Psoas muscle (tissue), 8 donors: ENCODE results near the gene RFPL1. TPM values are rescaled to one million over a fixed set of nuclear protein-coding genes. Genes with fewer than 3 reads are reported as not detected.
"Not testable (repeated sequence)": the region's sequence is repeated elsewhere in the genome, so short reads cannot be mapped to it uniquely, and the experiment has no call there.

Experiments
- ATAC-seq, 4 donors: fragments of 200-7000 bp; cut with Tn5 transposase; one replicate each; pipeline ENCODE4 v1.9.1; 2020; ENCODE audit warnings: moderate library complexity in 3 of 4, mild to moderate bottlenecking in 2 of 4
- DNase-seq, 2 donors: peaks; one replicate each; pipeline ENCODE4 v3.0.0-alpha.2; 2020
- H3K27ac ChIP-seq: fragments of 200-600 bp; one replicate; pipeline ENCODE4 v1.8.0; 2022
- H3K27me3 ChIP-seq, 3 donors: fragments of 200-600 bp in 1 of 3; one replicate each; pipeline versions ENCODE4 v1.6.1 to v1.8.0; 2013 to 2022; ENCODE audit warnings: low read length in 2 of 3, mild to moderate bottlenecking in 2 of 3, moderate library complexity in 1 of 3; ENCODE audit not compliant: insufficient read depth in 3 of 3
- H3K36me3 ChIP-seq, 2 donors: fragments of 200-600 bp in 1 of 2; one replicate each; pipeline versions ENCODE4 v1.6.1 to v1.8.0; 2013 to 2022; ENCODE audit warnings: low read depth in 1 of 2, mild to moderate bottlenecking in 1 of 2, moderate library complexity in 1 of 2; ENCODE audit not compliant: insufficient read depth in 1 of 2
- H3K4me1 ChIP-seq: fragments of 200-600 bp; one replicate; pipeline ENCODE4 v1.8.0; 2022
- H3K4me3 ChIP-seq: fragments of 200-600 bp; one replicate; pipeline ENCODE4 v1.8.0; 2022; ENCODE audit warnings: mild to moderate bottlenecking
- H3K9me3 ChIP-seq: fragments of 200-600 bp; one replicate; pipeline ENCODE4 v1.8.0; 2022
- CTCF ChIP-seq: fragments of 200-600 bp; IDR thresholded peaks from one replicate; pipeline ENCODE4 v1.8.0; 2022; ENCODE audit warnings: antibody characterized with exemption
- WGBS, 3 donors: extraction: QIAGEN DNeasy Blood & Tissue Kit; methylation state at CpG; one replicate each; pipeline versions ENCODE4 v1.1.6 to v1.1.7; 2013; 5-methylcytosine and 5-hydroxymethylcytosine counted together
- intact Hi-C, 2 donors: fragments of 100-400 bp; cut with DNase I; formaldehyde crosslinking; loops; one replicate each; pipeline versions ENCODE4 v1.11.0 to v1.14.2; 2022
- polyA plus RNA-seq, 3 donors: library from polyadenylated mRNA; stranded (reverse); fragments of 200-250 nt; gene quantifications; one replicate each; pipeline ENCODE4 v1.2.3, GENCODE V29; 2013
- total RNA-seq, 4 donors: library from RNA; stranded (reverse); fragmentation: NEBNext Ultra II Directional in 2 of 4; extraction: Animal tissue kit (Norgen Biotek cat#: 25700) in 2 of 4; gene quantifications; one replicate each; pipeline versions ENCODE4 v1.2.1 to v1.2.4, GENCODE V29; 2021 to 2023
- donor health status: healthy with polysubstance abuse.
- donor health status: DM: no; HTN: no; CAD: no; lungs with moderate emphysema.
- donor health status: Bipolar disorder and iron deficiency.
- donor health status: healthy.
- donor health status: DM: yes; HTN: yes; CAD: no.
- donor health status: DM: no; HTN: no; CAD: no.
- donor health status: DM: no; HTN: no; CAD: no.
- donor health status: DM: yes; HTN: yes; CAD: no.

Gene RFPL1
- total and polyA plus RNA-seq, 7 donors, result not detected

GRCh38 chr22:29408940-29409339, 29.4 kb upstream of the RFPL1 start:
- no peak for TF ChIP-seq CTCF
- DNase-seq (no peak), ATAC-seq (no peak)
- no peak overlapping the region for H3K27ac ChIP-seq
- intact Hi-C loops, result no loop called here
- H3K4me3 ChIP-seq, result no peak overlapping the region
- 67 to 87% (median 84%) methylated on average over 6 of the region's 6 CpGs for WGBS, 3 donors
- H3K27me3 ChIP-seq, result no peaks in the 10 kb centered on the region
- H3K9me3 ChIP-seq, result no peaks in the 10 kb centered on the region
- H3K4me1 ChIP-seq, result no peaks in the 10 kb centered on the region
- no peaks in the 10 kb centered on the region for H3K36me3 ChIP-seq

- not testable (repeated sequence) for H3K36me3 ChIP-seq
Measured at GRCh38 chr22:29411569-29412211, 26.7 kb upstream of the RFPL1 start.

GRCh38 chr22:29412772-29413171, 25.6 kb upstream of the RFPL1 start:
- H3K27me3 ChIP-seq, H3K4me3 ChIP-seq, H3K36me3 ChIP-seq, H3K27ac ChIP-seq, H3K9me3 ChIP-seq, DNase-seq, H3K4me1 ChIP-seq, intact Hi-C loops: not testable (repeated sequence)
- TF ChIP-seq CTCF, result peak; percentile 49
- WGBS, 3 donors, result 13 to 29% (median 22%) methylated on average over 1 to 4 of the region's 4 CpGs
- ATAC-seq, result peak; percentile 67 to 82 (median 78)

More at GRCh38 chr22:29411569-29412211, 26.7 kb upstream of the RFPL1 start:
- intact Hi-C loops, H3K4me3 ChIP-seq, DNase-seq, H3K4me1 ChIP-seq, H3K9me3 ChIP-seq, H3K27me3 ChIP-seq, ATAC-seq, H3K27ac ChIP-seq: not testable (repeated sequence)
- 60 to 64% (median 64%) methylated on average over 3 to 4 of the region's 4 CpGs for WGBS, 3 donors

GRCh38 chr22:29414951-29415591, 23.3 kb upstream of the RFPL1 start:
- H3K36me3 ChIP-seq, H3K9me3 ChIP-seq, H3K27me3 ChIP-seq, H3K4me1 ChIP-seq, intact Hi-C loops: not testable (repeated sequence)
- peak in 1 of 2 donors; percentile 61 for DNase-seq
- peak; percentile 74 to 87 (median 82) for ATAC-seq
- Histone ChIP-seq H3K27ac (peak overlapping the region; percentile 40), H3K4me3 (peak overlapping the region; percentile 65)
- WGBS, 3 donors, result 16 to 33% (median 16%) methylated on average over 23 of the region's 23 CpGs

GRCh38 chr22:29418704-29419103, 19.7 kb upstream of the RFPL1 start:
- intact Hi-C loops, H3K4me3 ChIP-seq, H3K36me3 ChIP-seq, H3K27ac ChIP-seq, ATAC-seq, H3K4me1 ChIP-seq, H3K27me3 ChIP-seq, DNase-seq, H3K9me3 ChIP-seq: not testable (repeated sequence)
- WGBS, 3 donors, result 71 to 72% (median 72%) methylated on average over 5 of the region's 5 CpGs

- Histone ChIP-seq H3K27me3 (peaks cover 0 to 4% (median 3%) of the 10 kb centered on the region in 3 donors), H3K4me1 (no peaks in the 10 kb centered on the region), H3K4me3 (no peak overlapping the region), H3K27ac (no peak overlapping the region), H3K36me3 (no peaks in the 10 kb centered on the region), H3K9me3 (no peaks in the 10 kb centered on the region)
- TF ChIP-seq CTCF, result no peak
- ATAC-seq (no peak), DNase-seq (no peak)
- intact Hi-C loops, result no loop called here
- WGBS, 3 donors, result 92 to 93% (median 92%) methylated on average over 7 of the region's 7 CpGs
Measured at GRCh38 chr22:29426476-29426875, 11.9 kb upstream of the RFPL1 start.
